Measurements from ENCODE around the gene TTLL11.

The TTLL11 gene

DNA sequence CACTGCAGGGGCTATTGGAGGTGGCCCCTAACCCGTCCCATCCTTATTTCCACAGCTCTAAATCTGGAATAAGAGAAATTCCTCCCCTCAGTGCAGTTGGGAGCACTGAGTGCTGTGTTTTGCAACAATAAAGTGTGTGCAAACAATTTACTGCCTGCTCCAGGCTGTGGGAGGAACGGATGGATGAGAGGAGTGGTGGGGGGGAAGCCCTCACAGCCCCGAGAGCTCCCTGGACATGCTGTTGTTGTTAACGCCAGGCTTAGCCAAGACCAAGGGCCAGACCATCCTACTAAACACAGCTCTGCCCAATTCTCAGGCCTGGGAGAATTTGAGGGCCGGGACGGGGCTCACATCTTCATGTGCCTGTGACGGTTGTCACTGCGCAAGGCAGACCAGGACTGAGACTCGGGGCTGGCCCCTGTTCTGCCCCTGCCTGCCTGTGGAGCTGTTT is 241.4 kb downstream of the TTLL11 start:
- no peak for DNase-seq (ENCODE audit: low read depth)
- TF ChIP-seq, protein P1, sequence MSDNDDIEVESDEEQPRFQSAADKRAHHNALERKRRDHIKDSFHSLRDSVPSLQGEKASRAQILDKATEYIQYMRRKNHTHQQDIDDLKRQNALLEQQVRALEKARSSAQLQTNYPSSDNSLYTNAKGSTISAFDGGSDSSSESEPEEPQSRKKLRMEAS (IDR thresholded peaks at IDR 0.05; ENCODE audit: low read depth, low read length) = no peak
- TF ChIP-seq, protein P2, sequence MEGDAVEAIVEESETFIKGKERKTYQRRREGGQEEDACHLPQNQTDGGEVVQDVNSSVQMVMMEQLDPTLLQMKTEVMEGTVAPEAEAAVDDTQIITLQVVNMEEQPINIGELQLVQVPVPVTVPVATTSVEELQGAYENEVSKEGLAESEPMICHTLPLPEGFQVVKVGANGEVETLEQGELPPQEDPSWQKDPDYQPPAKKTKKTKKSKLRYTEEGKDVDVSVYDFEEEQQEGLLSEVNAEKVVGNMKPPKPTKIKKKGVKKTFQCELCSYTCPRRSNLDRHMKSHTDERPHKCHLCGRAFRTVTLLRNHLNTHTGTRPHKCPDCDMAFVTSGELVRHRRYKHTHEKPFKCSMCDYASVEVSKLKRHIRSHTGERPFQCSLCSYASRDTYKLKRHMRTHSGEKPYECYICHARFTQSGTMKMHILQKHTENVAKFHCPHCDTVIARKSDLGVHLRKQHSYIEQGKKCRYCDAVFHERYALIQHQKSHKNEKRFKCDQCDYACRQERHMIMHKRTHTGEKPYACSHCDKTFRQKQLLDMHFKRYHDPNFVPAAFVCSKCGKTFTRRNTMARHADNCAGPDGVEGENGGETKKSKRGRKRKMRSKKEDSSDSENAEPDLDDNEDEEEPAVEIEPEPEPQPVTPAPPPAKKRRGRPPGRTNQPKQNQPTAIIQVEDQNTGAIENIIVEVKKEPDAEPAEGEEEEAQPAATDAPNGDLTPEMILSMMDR (IDR thresholded peaks at IDR 0.05; ENCODE audit: low read depth, low read length) = no peak
- no peak for TF ChIP-seq MYC (IDR thresholded peaks at IDR 0.05; ENCODE audit: low read depth, low read length)
- no peak for TF ChIP-seq POLR2A (IDR thresholded peaks at IDR 0.05; ENCODE audit: extremely low read depth, insufficient read length)
- no peak overlapping the region for H3K4me3 ChIP-seq (ENCODE audit: low read depth, low read length)

- no peak for DNase-seq (ENCODE audit: low read depth)
- TF ChIP-seq MYC (IDR thresholded peaks at IDR 0.05; ENCODE audit: low read depth, low read length) (no peak), POLR2A (IDR thresholded peaks at IDR 0.05; ENCODE audit: extremely low read depth, insufficient read length) (no peak)
- TF ChIP-seq, protein P1 (IDR thresholded peaks at IDR 0.05; ENCODE audit: low read depth, low read length) = no peak
- TF ChIP-seq, protein P2 (IDR thresholded peaks at IDR 0.05; ENCODE audit: low read depth, low read length) = no peak
- H3K4me3 ChIP-seq (ENCODE audit: low read depth, low read length) = no peak overlapping the region
These were observed 242.7 kb downstream of the TTLL11 start for GRCh38 chr9:121850366-121850765.

DNA sequence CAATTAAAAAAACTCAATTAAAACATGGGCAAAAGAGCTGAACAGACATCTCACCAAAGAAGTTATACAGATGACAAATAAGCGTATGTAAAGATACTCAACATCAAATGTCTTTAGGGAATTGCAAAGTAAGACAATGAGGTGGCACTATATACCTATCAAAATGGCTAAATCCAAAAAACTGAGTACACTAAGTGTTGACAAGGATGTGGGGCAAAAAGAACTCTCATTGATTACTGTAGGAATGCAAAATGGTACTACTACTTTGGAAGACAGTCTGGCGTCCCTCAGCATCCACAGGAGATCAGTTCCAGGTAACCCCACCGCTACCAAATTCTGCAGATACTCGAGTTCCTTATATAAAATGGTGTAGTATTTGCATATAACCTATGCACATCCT is 243.6 kb downstream of the TTLL11 start:
- TF ChIP-seq, protein P1 (IDR thresholded peaks at IDR 0.05; ENCODE audit: low read depth, low read length) = no peak
- TF ChIP-seq, protein P2 (IDR thresholded peaks at IDR 0.05; ENCODE audit: low read depth, low read length) = no peak
- no peak for TF ChIP-seq MYC (IDR thresholded peaks at IDR 0.05; ENCODE audit: low read depth, low read length)
- no peak for TF ChIP-seq POLR2A (IDR thresholded peaks at IDR 0.05; ENCODE audit: extremely low read depth, insufficient read length)

DNA sequence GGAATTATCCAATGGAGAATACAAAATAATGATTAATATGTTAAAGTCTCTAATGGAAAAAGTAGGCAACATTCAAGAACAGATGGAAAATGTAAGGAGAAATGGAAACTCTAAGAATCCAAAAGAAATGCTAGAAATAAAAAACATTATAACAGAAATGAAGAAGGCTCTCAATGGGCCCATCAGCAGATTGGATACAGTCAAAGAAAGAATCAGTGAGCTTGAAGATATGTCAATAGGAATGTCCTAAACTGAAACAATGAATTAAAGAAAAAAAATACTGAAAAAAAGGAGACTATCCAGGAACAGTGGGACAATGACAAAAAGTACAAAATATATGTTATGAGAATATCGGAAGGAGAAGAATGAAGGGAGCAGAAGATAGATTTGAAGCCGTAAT is 248.5 kb downstream of the TTLL11 start:
- DNase-seq (ENCODE audit: low read depth) = no peak
- H3K4me3 ChIP-seq (ENCODE audit: low read depth, low read length) = no peak overlapping the region
- TF ChIP-seq, protein P1 (IDR thresholded peaks at IDR 0.05; ENCODE audit: low read depth, low read length) = no peak
- TF ChIP-seq POLR2A (IDR thresholded peaks at IDR 0.05; ENCODE audit: extremely low read depth, insufficient read length) = no peak
- TF ChIP-seq, protein P2 (IDR thresholded peaks at IDR 0.05; ENCODE audit: low read depth, low read length) = no peak
- no peak for TF ChIP-seq MYC (IDR thresholded peaks at IDR 0.05; ENCODE audit: low read depth, low read length)

More for the DNA sequence above, 243.6 kb downstream of the TTLL11 start:
- DNase-seq (ENCODE audit: low read depth) = no peak
- H3K4me3 ChIP-seq (ENCODE audit: low read depth, low read length) = no peak overlapping the region

DNA sequence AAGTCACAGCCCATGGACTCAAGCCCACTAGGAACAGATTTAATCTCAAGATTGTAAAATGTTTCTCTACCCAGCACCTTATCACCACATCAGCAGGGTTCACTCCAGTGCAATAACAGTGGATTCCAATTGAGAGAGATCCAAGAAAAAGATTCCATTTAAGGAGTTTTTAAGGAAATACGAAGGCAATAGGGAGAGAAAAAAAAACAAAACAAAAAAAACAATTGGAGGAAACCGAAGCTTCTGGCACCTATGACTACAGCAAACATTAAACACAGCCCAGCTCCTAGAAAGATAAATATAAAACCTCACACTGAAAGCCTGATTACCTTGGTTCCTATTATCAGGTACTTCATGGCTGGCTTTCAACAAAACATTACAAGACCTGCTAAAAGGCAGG is 249.0 kb downstream of the TTLL11 start:
- no peak overlapping the region for H3K4me3 ChIP-seq (ENCODE audit: low read depth, low read length)
- no peak for DNase-seq (ENCODE audit: low read depth)
- TF ChIP-seq MYC (IDR thresholded peaks at IDR 0.05; ENCODE audit: low read depth, low read length) (no peak), POLR2A (IDR thresholded peaks at IDR 0.05; ENCODE audit: extremely low read depth, insufficient read length) (no peak)
- TF ChIP-seq, protein P2 (IDR thresholded peaks at IDR 0.05; ENCODE audit: low read depth, low read length) = no peak
- TF ChIP-seq, protein P1 (IDR thresholded peaks at IDR 0.05; ENCODE audit: low read depth, low read length) = no peak
